ENCODE measurements around the gene GALNT16.

Gene GALNT16

GRCh38 chr14:69234106-69234505 lies 25.9 kb upstream of the GALNT16 start:
- Histone ChIP-seq H4K20me1 (ENCODE audit: control insufficient read depth, insufficient read depth, low read depth, low read length) (no peaks in the 10 kb centered on the region), H3K9me2 (replicated peaks; ENCODE audit: control insufficient read depth, low read length) (no peaks in the 10 kb centered on the region), H3K79me2 (ENCODE audit: control insufficient read depth, low read length) (no peaks in the 10 kb centered on the region), H3K4me3 (ENCODE audit: low read length) (no peak overlapping the region), H3K4me2 (ENCODE audit: low read length) (no peak overlapping the region), H3K4me1 (ENCODE audit: control insufficient read depth, low read length) (no peaks in the 10 kb centered on the region), H3K27ac (ENCODE audit: low read depth, low read length) (no peak overlapping the region), H3K27me3 (ENCODE audit: control insufficient read depth, low read length) (no peaks in the 10 kb centered on the region), H3F3A (ENCODE audit: control insufficient read depth, insufficient read depth) (no peaks in the 10 kb centered on the region), H3K36me3 (ENCODE audit: control insufficient read depth, low read length) (no peaks in the 10 kb centered on the region; the same call in 1 of the 2 replicates), H3K9me3 (ENCODE audit: control insufficient read depth, insufficient read depth, low read length) (no peaks in the 10 kb centered on the region)
- TF ChIP-seq CTCF (IDR thresholded peaks at IDR 0.05; ENCODE audit: low read depth, low read length, poor library complexity, severe bottlenecking) (no peak), EZH2phosphoT487 (IDR thresholded peaks at IDR 0.05; ENCODE audit: borderline replicate concordance, low read length) (no peak)

- H3K27me3 ChIP-seq (ENCODE audit: control insufficient read depth, low read length): no peaks in the 10 kb centered on the region
- no peak for TF ChIP-seq EZH2phosphoT487 (IDR thresholded peaks at IDR 0.05; ENCODE audit: borderline replicate concordance, low read length)
- no peak for TF ChIP-seq CTCF (IDR thresholded peaks at IDR 0.05; ENCODE audit: low read depth, low read length, poor library complexity, severe bottlenecking)
- H3F3A ChIP-seq (ENCODE audit: control insufficient read depth, insufficient read depth): no peaks in the 10 kb centered on the region
- H3K4me2 ChIP-seq (ENCODE audit: low read length): no peak overlapping the region
- no peak overlapping the region for H3K27ac ChIP-seq (ENCODE audit: low read depth, low read length)
- H3K79me2 ChIP-seq (ENCODE audit: control insufficient read depth, low read length): no peaks in the 10 kb centered on the region
- H3K4me3 ChIP-seq (ENCODE audit: low read length): no peak overlapping the region
- no peaks in the 10 kb centered on the region for H3K9me3 ChIP-seq (ENCODE audit: control insufficient read depth, insufficient read depth, low read length)
- no peaks in the 10 kb centered on the region for H3K9me2 ChIP-seq (replicated peaks; ENCODE audit: control insufficient read depth, low read length)
- H3K4me1 ChIP-seq (ENCODE audit: control insufficient read depth, low read length): no peaks in the 10 kb centered on the region
- no peaks in the 10 kb centered on the region for H4K20me1 ChIP-seq (ENCODE audit: control insufficient read depth, insufficient read depth, low read depth, low read length)
- no peaks in the 10 kb centered on the region; the same call in 1 of the 2 replicates for H3K36me3 ChIP-seq (ENCODE audit: control insufficient read depth, low read length)
Observed at GRCh38 chr14:69235708-69236107, 24.2 kb upstream of the GALNT16 start.

- Histone ChIP-seq H3K36me3 (ENCODE audit: control insufficient read depth, low read length) (no peaks in the 10 kb centered on the region; the same call in 1 of the 2 replicates), H3K9me3 (ENCODE audit: control insufficient read depth, insufficient read depth, low read length) (no peaks in the 10 kb centered on the region)
- TF ChIP-seq EZH2phosphoT487 (IDR thresholded peaks at IDR 0.05; ENCODE audit: borderline replicate concordance, low read length) (no peak), CTCF (IDR thresholded peaks at IDR 0.05; ENCODE audit: low read depth, low read length, poor library complexity, severe bottlenecking) (no peak)
Observed at GRCh38 chr14:69237142-69237541, 22.8 kb upstream of the GALNT16 start.

More at GRCh38 chr14:69237142-69237541, 22.8 kb upstream of the GALNT16 start:
- Histone ChIP-seq H3K4me3 (ENCODE audit: low read length) (no peak overlapping the region), H3K4me2 (ENCODE audit: low read length) (no peak overlapping the region), H3K79me2 (ENCODE audit: control insufficient read depth, low read length) (no peaks in the 10 kb centered on the region), H3K27ac (ENCODE audit: low read depth, low read length) (no peak overlapping the region), H3K4me1 (ENCODE audit: control insufficient read depth, low read length) (no peaks in the 10 kb centered on the region), H3K9me2 (replicated peaks; ENCODE audit: control insufficient read depth, low read length) (no peaks in the 10 kb centered on the region), H3F3A (ENCODE audit: control insufficient read depth, insufficient read depth) (no peaks in the 10 kb centered on the region), H4K20me1 (ENCODE audit: control insufficient read depth, insufficient read depth, low read depth, low read length) (no peaks in the 10 kb centered on the region), H3K27me3 (ENCODE audit: control insufficient read depth, low read length) (no peaks in the 10 kb centered on the region)

Measured in DOHH2 (cell line).